Body of pancreas (tissue), 4 donors: ENCODE data around the gene SIX5.

Experiments used
- CTCF ChIP-seq, 7 experiments: fragments of 450-650 bp in 4 of 7; fragments of 200-600 bp in 3 of 7; sonication (generic) in 3 of 7; IDR thresholded peaks; one replicate each; pipeline ENCODE4 v1.5.1; 2016 to 2019; ENCODE audit warnings: antibody characterized with exemption in 7 of 7
- POLR2A ChIP-seq, 3 donors: fragments of 450-650 bp; IDR thresholded peaks; one replicate each; pipeline ENCODE4 v1.6.1; 2016; ENCODE audit warnings: antibody characterized with exemption in 3 of 3, mild to moderate bottlenecking in 2 of 3

DNA sequence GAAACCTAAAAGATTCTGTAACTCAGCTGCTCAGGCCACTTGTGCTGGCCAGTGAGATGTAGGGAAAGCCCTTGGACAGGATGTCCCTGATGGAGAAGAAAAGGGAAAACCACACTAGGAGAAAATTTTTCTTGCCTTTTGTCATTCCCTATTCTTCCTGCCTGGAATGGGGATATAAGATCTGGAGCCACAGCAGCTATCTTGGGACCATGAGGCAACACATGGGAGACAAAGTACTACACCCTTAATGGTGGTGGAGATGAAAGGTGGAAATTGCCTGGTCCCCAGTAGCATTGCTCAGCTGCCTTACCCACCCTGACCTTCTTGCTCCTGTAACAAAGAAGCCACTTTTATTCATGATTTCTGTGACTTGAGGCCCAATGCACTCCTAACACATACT, 36.7 kb upstream of the SIX5 start:
- no peak for TF ChIP-seq CTCF (IDR thresholded peaks at IDR 0.05)
- no peak for TF ChIP-seq POLR2A (IDR thresholded peaks at IDR 0.05)
